Left ventricle myocardium inferior (tissue), 1 donor: ENCODE data around the gene HP1BP3. TPM values are rescaled to one million over a fixed set of nuclear protein-coding genes. Genes with fewer than 3 reads are reported as not detected.

Source experiments
- DNase-seq: peaks from one replicate; pipeline ENCODE4 v3.0.0-alpha.2; 2020
- H3K27ac ChIP-seq: fragments of 200-600 bp; replicated peaks from 2 replicates; pipeline ENCODE4 v1.8.0; 2021
- H3K27me3 ChIP-seq: fragments of 200-600 bp; 2 replicates; pipeline ENCODE4 v1.8.0; 2021; ENCODE audit warnings: low read depth
- H3K36me3 ChIP-seq: fragments of 200-600 bp; 2 replicates; pipeline ENCODE4 v1.8.0; 2021
- H3K4me1 ChIP-seq: fragments of 200-600 bp; 2 replicates; pipeline ENCODE4 v1.8.0; 2021
- H3K4me3 ChIP-seq: fragments of 200-600 bp; 2 replicates; pipeline ENCODE4 v1.8.0; 2021; ENCODE audit warnings: mild to moderate bottlenecking, moderate library complexity
- H3K9me3 ChIP-seq: fragments of 200-600 bp; replicated peaks from 2 replicates; pipeline ENCODE4 v1.8.0; 2021
- CTCF ChIP-seq: fragments of 200-600 bp; IDR thresholded peaks from 2 replicates; pipeline ENCODE4 v1.8.0; 2021; ENCODE audit warnings: antibody characterized with exemption, mild to moderate bottlenecking, borderline replicate concordance
- intact Hi-C: fragments of 100-400 bp; cut with micrococcal nuclease; formaldehyde crosslinking; loops from one replicate; pipeline ENCODE4 v1.11.0; 2022
- total RNA-seq: library from RNA; stranded (reverse); fragmentation: NEBNext Ultra II Directional; extraction: Animal tissue kit (Norgen Biotek cat#: 25700); gene quantifications from one replicate; pipeline ENCODE4 v1.2.1, GENCODE V29; 2021
- donor health status: DM: no; HTN: yes; CAD: no; lungs with severe emphysema.

The HP1BP3 gene
- total RNA-seq, 1 donor from 2014 or later, result 118 TPM

- Histone ChIP-seq H3K36me3 (no peaks in the 10 kb centered on the region), H3K4me1 (peaks cover 58% of the 10 kb centered on the region), H3K4me3 (peak overlapping the region; percentile 91), H3K27me3 (no peaks in the 10 kb centered on the region), H3K9me3 (no peaks in the 10 kb centered on the region), H3K27ac (peak overlapping the region; percentile 96)
- TF ChIP-seq CTCF, result no peak
- DNase-seq, result peak; percentile 94
- intact Hi-C loops, result no loop called here
Observed at GRCh38 chr1:20786253-20787028, 666 bp downstream of the HP1BP3 start.

GRCh38 chr1:20785907-20786252 is 1.2 kb downstream of the HP1BP3 start:
- no peak for DNase-seq
- Histone ChIP-seq H3K4me1 (peaks cover 63% of the 10 kb centered on the region), H3K4me3 (peak overlapping the region; percentile 91), H3K36me3 (no peaks in the 10 kb centered on the region), H3K9me3 (no peaks in the 10 kb centered on the region), H3K27me3 (no peaks in the 10 kb centered on the region), H3K27ac (peak overlapping the region; percentile 96)
- intact Hi-C loops, result no loop called here
- no peak for TF ChIP-seq CTCF

GRCh38 chr1:20775700-20776099 is 11.4 kb downstream of the HP1BP3 start:
- no peak for DNase-seq
- Histone ChIP-seq H3K36me3 (peaks cover 77% of the 10 kb centered on the region), H3K9me3 (no peaks in the 10 kb centered on the region), H3K4me3 (no peak overlapping the region), H3K27me3 (no peaks in the 10 kb centered on the region), H3K4me1 (peaks cover 44% of the 10 kb centered on the region), H3K27ac (no peak overlapping the region)
- no peak for TF ChIP-seq CTCF
- intact Hi-C loops, result no loop called here

GRCh38 chr1:20771780-20772179 is 15.3 kb downstream of the HP1BP3 start:
- no peak for DNase-seq
- intact Hi-C loops, result no loop called here
- Histone ChIP-seq H3K27me3 (no peaks in the 10 kb centered on the region), H3K4me3 (no peak overlapping the region), H3K27ac (no peak overlapping the region), H3K36me3 (peaks cover 96% of the 10 kb centered on the region), H3K4me1 (peaks cover 20% of the 10 kb centered on the region), H3K9me3 (no peaks in the 10 kb centered on the region)
- TF ChIP-seq CTCF, result no peak

GRCh38 chr1:20770314-20771087 is 16.6 kb downstream of the HP1BP3 start:
- H3K9me3 ChIP-seq, result no peaks in the 10 kb centered on the region
- H3K4me1 ChIP-seq, result peaks cover 15% of the 10 kb centered on the region
- intact Hi-C loops, result no loop called here
- H3K36me3 ChIP-seq, result peaks cover 99% of the 10 kb centered on the region
- no peak for TF ChIP-seq CTCF
- DNase-seq, result no peak
- no peak overlapping the region for H3K4me3 ChIP-seq
- no peaks in the 10 kb centered on the region for H3K27me3 ChIP-seq
- no peak overlapping the region for H3K27ac ChIP-seq
